Sigmoid colon (tissue), 4 donors: ENCODE results near the gene SH3GL2.

ENCODE experiments used
- CTCF ChIP-seq, 4 experiments: fragments of 450-650 bp in 3 of 4; fragments of 200-600 bp in 1 of 4; IDR thresholded peaks; one replicate each; pipeline ENCODE4 v1.5.1; 2016 to 2019; ENCODE audit warnings: antibody characterized with exemption in 4 of 4, mild to moderate bottlenecking in 3 of 4, moderate library complexity in 2 of 4
- EP300 ChIP-seq, 4 donors: sonication (generic); formaldehyde crosslinking; IDR thresholded peaks; one replicate each; pipeline ENCODE4 v1.6.1; 2017; ENCODE audit warnings: antibody characterized with exemption in 4 of 4
- POLR2A ChIP-seq, 2 donors: fragments of 450-650 bp; IDR thresholded peaks; one replicate each; pipeline ENCODE4 v1.6.1; 2016; ENCODE audit warnings: antibody characterized with exemption in 2 of 2, mild to moderate bottlenecking in 2 of 2, moderate library complexity in 2 of 2
- POLR2AphosphoS5 ChIP-seq, 4 donors: sonication (generic); formaldehyde crosslinking; IDR thresholded peaks; one replicate each; pipeline ENCODE4 v1.6.1; 2017; ENCODE audit warnings: antibody characterized with exemption in 4 of 4

GRCh38 chr9:17625644-17626388, 47.0 kb downstream of the SH3GL2 start:
- TF ChIP-seq POLR2A (IDR thresholded peaks at IDR 0.05) (no peak), CTCF (IDR thresholded peaks at IDR 0.05) (no peak), POLR2AphosphoS5 (IDR thresholded peaks at IDR 0.05) (no peak), EP300 (IDR thresholded peaks at IDR 0.05) (no peak)
